GM12891 (cell line): Measurements from ENCODE around the gene GPSM3.
"Not testable (repeated sequence)": the region's sequence is repeated elsewhere in the genome, so short reads cannot be mapped to it uniquely, and the experiment has no call there.

Experiments used
- POLR2A ChIP-seq: IDR thresholded peaks from 2 replicates; pipeline ENCODE4 v1.6.1; 2011; ENCODE audit warnings: low read depth, low read length, control low read depth
- POLR2AphosphoS5 ChIP-seq: IDR thresholded peaks from 2 replicates; pipeline ENCODE4 v1.6.1; 2011; ENCODE audit warnings: low read depth, low read length, control low read depth
- SPI1 ChIP-seq: IDR thresholded peaks from 2 replicates; pipeline ENCODE4 v1.6.1; 2011; ENCODE audit warnings: low read depth, low read length, control low read depth

- not testable (repeated sequence) for TF ChIP-seq POLR2AphosphoS5, POLR2A, SPI1
Observed at GRCh38 chr6:32185681-32186131, 6.7 kb downstream of the GPSM3 start.
